ENCODE measurements around the gene FOXP3.

FOXP3 gene

GRCh38 chrX:49260221-49260985 is 4.1 kb downstream of the FOXP3 start:
- DNase-seq (ENCODE audit: low spot score), result no peak
- CTCF ChIA-PET, result no interaction called here
- POLR2A ChIA-PET (ENCODE audit: low non-redundant PET), result no interaction called here
- no peak overlapping the region for H3K27ac ChIP-seq
- no peak for TF ChIP-seq CTCF (conservative IDR thresholded peaks at IDR 0.05; ENCODE audit: low read depth)

- ChIA-PET CTCF (no interaction called here), POLR2A (ENCODE audit: low non-redundant PET) (no interaction called here)
- no peak for TF ChIP-seq CTCF (conservative IDR thresholded peaks at IDR 0.05; ENCODE audit: low read depth)
- DNase-seq (ENCODE audit: low spot score), result no peak
- no peak overlapping the region for H3K27ac ChIP-seq
Observed at GRCh38 chrX:49258749-49259124, 5.8 kb downstream of the FOXP3 start.

- TF ChIP-seq CTCF (conservative IDR thresholded peaks at IDR 0.05; ENCODE audit: low read depth), result no peak
- ChIA-PET POLR2A (ENCODE audit: low non-redundant PET) (no interaction called here), CTCF (no interaction called here)
Observed at GRCh38 chrX:49257846-49258748, 6.4 kb downstream of the FOXP3 start.

GRCh38 chrX:49257074-49257790 is 7.3 kb downstream of the FOXP3 start:
- H3K27ac ChIP-seq, result no peak overlapping the region
- ChIA-PET POLR2A (ENCODE audit: low non-redundant PET) (no interaction called here), CTCF (no interaction called here)
- no peak for TF ChIP-seq CTCF (conservative IDR thresholded peaks at IDR 0.05; ENCODE audit: low read depth)
- DNase-seq (ENCODE audit: low spot score), result no peak

More at GRCh38 chrX:49257846-49258748, 6.4 kb downstream of the FOXP3 start:
- no peak for DNase-seq (ENCODE audit: low spot score)
- no peak overlapping the region for H3K27ac ChIP-seq

- no peak for DNase-seq (ENCODE audit: low spot score)
- ChIA-PET CTCF (no interaction called here), POLR2A (ENCODE audit: low non-redundant PET) (no interaction called here)
- no peak for TF ChIP-seq CTCF (conservative IDR thresholded peaks at IDR 0.05; ENCODE audit: low read depth)
- no peak overlapping the region for H3K27ac ChIP-seq
Observed at GRCh38 chrX:49256268-49256995, 8.1 kb downstream of the FOXP3 start.

GRCh38 chrX:49254639-49255038 is 9.9 kb downstream of the FOXP3 start:
- TF ChIP-seq CTCF (conservative IDR thresholded peaks at IDR 0.05; ENCODE audit: low read depth), result no peak
- CTCF ChIA-PET, result interaction anchor here (0.6 kb wide), 1 partner anchor 500 kb away, joined by 3 read pairs; no protein-coding TSS in a partner anchor

More at GRCh38 chrX:49254639-49255038, 9.9 kb downstream of the FOXP3 start:
- POLR2A ChIA-PET (ENCODE audit: low non-redundant PET), result no interaction called here
- H3K27ac ChIP-seq, result no peak overlapping the region
- no peak for DNase-seq (ENCODE audit: low spot score)
